H1 (cell line): ENCODE results near the gene CDK15. TPM values are rescaled to one million over a fixed set of nuclear protein-coding genes. Genes with fewer than 3 reads are reported as not detected.

Source experiments
- CTCF ChIA-PET: fragments of 300-600 bp; sonication (Branson Sonifier 250); formaldehyde crosslinking; loops from one replicate; lab custom pipeline; 2021; ENCODE audit not compliant: partially characterized antibody; lab: Charles Lee
- POLR2A ChIA-PET: fragments of 300-600 bp; sonication (Branson Sonifier 250); formaldehyde crosslinking; loops from one replicate; lab custom pipeline; 2021; ENCODE audit warnings: inconsistent platforms; ENCODE audit not compliant: partially characterized antibody; lab: Charles Lee
- DNase-seq, 2 experiments: peaks; one replicate each; pipeline versions ENCODE4 v3.0.0 to v3.0.0-alpha.2; 2010 to 2022; ENCODE audit warnings: low spot score in 2 of 2, low read depth in 1 of 2, mixed read lengths in 1 of 2
- FAIRE-seq: peaks from 2 replicates; lab custom pipeline; 2011; peaks lifted over from hg19 to GRCh38; lab: Jason Lieb, UNC
- H2AFZ ChIP-seq: 2 replicates; pipeline ENCODE4 v1.8.1; 2012; ENCODE audit warnings: low read length, inconsistent platforms
- H2AK5ac ChIP-seq: 2 replicates; pipeline ENCODE4 v1.6.1; 2013; ENCODE audit warnings: low read depth, low read length
- H2BK120ac ChIP-seq: replicated peaks from 2 replicates; pipeline ENCODE3; 2013; ENCODE audit warnings: low read depth, low read length, inconsistent platforms
- H2BK12ac ChIP-seq: 2 replicates; pipeline ENCODE4 v1.6.1; 2013; ENCODE audit warnings: low read depth, low read length
- H2BK15ac ChIP-seq: 2 replicates; pipeline ENCODE4 v1.6.1; 2013; ENCODE audit warnings: low read length
- H2BK20ac ChIP-seq: 2 replicates; pipeline ENCODE4 v1.6.1; 2013; ENCODE audit warnings: low read length
- H2BK5ac ChIP-seq: 2 replicates; pipeline ENCODE4 v1.6.1; 2013; ENCODE audit warnings: low read depth, low read length
- H3K14ac ChIP-seq: 2 replicates; pipeline ENCODE4 v1.6.1; 2013; ENCODE audit warnings: inconsistent platforms; ENCODE audit not compliant: insufficient read length
- H3K18ac ChIP-seq: 2 replicates; pipeline ENCODE4 v1.6.1; 2013; ENCODE audit warnings: low read length; ENCODE audit errors: extremely low read depth
- H3K23ac ChIP-seq: 2 replicates; pipeline ENCODE4 v1.6.1; 2013; ENCODE audit warnings: inconsistent platforms; ENCODE audit not compliant: insufficient read length
- H3K23me2 ChIP-seq: 2 replicates; pipeline ENCODE4 v1.6.1; 2013; ENCODE audit warnings: low read depth, low read length
- H3K27ac ChIP-seq: 2 replicates; pipeline ENCODE4 v1.6.1; 2011; ENCODE audit warnings: low read depth, low read length, inconsistent platforms
- H3K27me3 ChIP-seq, 4 experiments: replicated peaks in 1 of 4; 1 replicate in 1 of 4; 2 replicates in 3 of 4; pipeline versions ENCODE4 v1.6.1 to v1.8.1; 2011 to 2013; ENCODE audit warnings: low read length in 3 of 4, mild to moderate bottlenecking in 3 of 4, inconsistent platforms in 2 of 4, mixed read lengths in 2 of 4, moderate library complexity in 1 of 4; ENCODE audit not compliant: control insufficient read depth in 3 of 4, insufficient read depth in 3 of 4; ENCODE audit errors: extremely low read depth in 1 of 4
- H3K36me3 ChIP-seq, 4 experiments: 2 replicates each; pipeline versions ENCODE4 v1.6.1 to v1.8.1; 2011 to 2013; ENCODE audit warnings: mild to moderate bottlenecking in 4 of 4, low read length in 3 of 4, moderate library complexity in 2 of 4, control low read depth in 1 of 4, inconsistent platforms in 1 of 4; ENCODE audit not compliant: insufficient read depth in 4 of 4, control insufficient read depth in 2 of 4
- H3K4ac ChIP-seq: replicated peaks from 2 replicates; pipeline ENCODE3; 2013; ENCODE audit warnings: low read length, low read depth, mixed read lengths, inconsistent platforms; ENCODE audit not compliant: insufficient read length
- H3K4me1 ChIP-seq, 4 experiments: replicated peaks in 1 of 4; 1 replicate in 1 of 4; 2 replicates in 3 of 4; pipeline versions ENCODE4 v1.6.1 to v1.8.1; 2011 to 2013; ENCODE audit warnings: low read length in 3 of 4, inconsistent platforms in 2 of 4, mixed read lengths in 1 of 4; ENCODE audit not compliant: insufficient read depth in 4 of 4, control insufficient read depth in 3 of 4
- H3K4me2 ChIP-seq, 2 experiments: 2 replicates each; pipeline versions ENCODE4 v1.6.1 to v1.8.1; 2011 to 2013; ENCODE audit warnings: low read depth in 2 of 2, low read length in 2 of 2, control low read depth in 1 of 2, inconsistent platforms in 1 of 2, mild to moderate bottlenecking in 1 of 2; ENCODE audit not compliant: insufficient read depth in 1 of 2
- H3K4me3 ChIP-seq, 4 experiments: fragments of 200-600, 300-600 bp in 1 of 4; sonication (generic), shearing (Covaris generic), sonication (Bioruptor Twin) in 1 of 4; 2 replicates each; pipeline versions ENCODE4 v1.5.1 to v1.8.1; 2011 to 2016; ENCODE audit warnings: low read length in 4 of 4, low read depth in 3 of 4, control low read depth in 2 of 4, inconsistent platforms in 2 of 4, mild to moderate bottlenecking in 2 of 4, mixed read lengths in 1 of 4, moderate library complexity in 1 of 4; ENCODE audit not compliant: insufficient read depth in 2 of 4; ENCODE audit errors: extremely low read depth in 1 of 4
- H3K56ac ChIP-seq: replicated peaks from 2 replicates; pipeline ENCODE3; 2013; ENCODE audit warnings: low read depth, mild to moderate bottlenecking, mixed read lengths, low read length, inconsistent platforms; ENCODE audit not compliant: insufficient read length
- H3K79me1 ChIP-seq: 2 replicates; pipeline ENCODE4 v1.6.1; 2013; ENCODE audit warnings: low read depth, low read length, control low read depth
- H3K79me2 ChIP-seq, 2 experiments: 2 replicates each; pipeline versions ENCODE4 v1.6.1 to v1.8.1; 2012 to 2013; ENCODE audit warnings: low read length in 2 of 2, mild to moderate bottlenecking in 2 of 2, inconsistent platforms in 1 of 2; ENCODE audit not compliant: insufficient read depth in 2 of 2, control insufficient read depth in 1 of 2
- H3K9ac ChIP-seq, 4 experiments: replicated peaks in 1 of 4; 1 replicate in 1 of 4; 2 replicates in 3 of 4; pipeline versions ENCODE4 v1.6.1 to v1.8.1; 2011 to 2013; ENCODE audit warnings: low read depth in 3 of 4, low read length in 3 of 4, control low read depth in 2 of 4, mild to moderate bottlenecking in 2 of 4, moderate library complexity in 2 of 4, inconsistent platforms in 1 of 4; ENCODE audit errors: extremely low read depth in 1 of 4
- H3K9me3 ChIP-seq, 2 experiments: 2 replicates each; pipeline versions ENCODE4 v1.6.1 to v1.8.1; 2012 to 2013; ENCODE audit warnings: mild to moderate bottlenecking in 2 of 2, moderate library complexity in 2 of 2, control low read depth in 1 of 2, inconsistent platforms in 1 of 2, low read depth in 1 of 2, low read length in 1 of 2, mixed read lengths in 1 of 2; ENCODE audit not compliant: insufficient read depth in 2 of 2
- H4K20me1 ChIP-seq, 2 experiments: replicated peaks in 1 of 2; 2 replicates each; pipeline versions ENCODE3 to v1.8.1; 2011 to 2013; ENCODE audit warnings: inconsistent platforms in 2 of 2, low read length in 2 of 2, mild to moderate bottlenecking in 1 of 2; ENCODE audit not compliant: insufficient read depth in 2 of 2, control insufficient read depth in 1 of 2
- H4K5ac ChIP-seq: 2 replicates; pipeline ENCODE4 v1.6.1; 2013; ENCODE audit warnings: low read length, low read depth, mixed read lengths, inconsistent platforms; ENCODE audit not compliant: insufficient read length
- H4K8ac ChIP-seq: 2 replicates; pipeline ENCODE4 v1.8.0; 2013; ENCODE audit warnings: mild to moderate bottlenecking, moderate library complexity, low read length, inconsistent platforms; ENCODE audit not compliant: insufficient read depth; ENCODE audit errors: extremely low read depth
- H4K91ac ChIP-seq: replicated peaks from 2 replicates; pipeline ENCODE3; 2013; ENCODE audit warnings: low read length, mixed read lengths, inconsistent platforms; ENCODE audit not compliant: insufficient read length
- CHD1 ChIP-seq: IDR thresholded peaks from 2 replicates; pipeline ENCODE4 v1.6.1; 2012; ENCODE audit warnings: low read depth, low read length, improper control_type of control experiment
- HDAC6 ChIP-seq: IDR thresholded peaks from one replicate; pipeline ENCODE4 v1.7.1; 2012; ENCODE audit warnings: low read depth, mild to moderate bottlenecking, inconsistent platforms, low read length, moderate library complexity
- JUND ChIP-seq: IDR thresholded peaks from 2 replicates; pipeline ENCODE4 v1.6.1; 2011; ENCODE audit warnings: mild to moderate bottlenecking, improper control_type of control experiment, low read length
- KDM4A ChIP-seq: IDR thresholded peaks from one replicate; pipeline ENCODE4 v1.7.1; 2012; ENCODE audit warnings: low read depth, mild to moderate bottlenecking, moderate library complexity, low read length, inconsistent platforms; ENCODE audit not compliant: severe bottlenecking
- SRF ChIP-seq: IDR thresholded peaks from 2 replicates; pipeline ENCODE4 v1.6.1; 2011; ENCODE audit warnings: mild to moderate bottlenecking, low read depth, low read length, moderate library complexity
- polyA plus RNA-seq, 7 experiments: library from polyadenylated mRNA; depleted of rRNA in 3 of 7; stranded (reverse) in 5 of 7; unstranded in 2 of 7; fragments of >200 nt in 5 of 7; fragments of 200-250 nt in 2 of 7; gene quantifications; 1 replicate in 5 of 7; 2 replicates in 1 of 7; 4 replicates in 1 of 7; pipeline versions ENCODE4 v1.2.1 to v1.2.3, GENCODE V29; 2011 to 2013; ENCODE audit warnings: missing spikeins in 2 of 7, mixed read lengths in 2 of 7
- total RNA-seq: library from RNA; stranded (reverse); fragmentation: NEBNext Ultra II Directional; extraction: Animal tissue kit (Norgen Biotek cat#: 25700); gene quantifications from 2 replicates; pipeline ENCODE4 v1.2.1, GENCODE V29; 2021

Gene CDK15
- total and polyA plus RNA-seq, 2 of the 8 experiments (the other 6 are each of a cell fraction or from before 2014, with no cell fraction given), result 0.03 TPM; not detected in 1

GRCh38 chr2:201796478-201796865 is 9.9 kb upstream of the CDK15 start:
- POLR2A ChIA-PET, result no interaction called here

More at GRCh38 chr2:201796478-201796865, 9.9 kb upstream of the CDK15 start:
- H3K23ac ChIP-seq, result no peak overlapping the region
- H4K20me1 ChIP-seq, result no peaks in the 10 kb centered on the region
- H3K4ac ChIP-seq, result no peak overlapping the region
- H3K18ac ChIP-seq, result no peak overlapping the region
- H3K27ac ChIP-seq, result no peak overlapping the region
- no peak overlapping the region for H2BK120ac ChIP-seq
- no peak overlapping the region for H2BK20ac ChIP-seq
- H3K9ac ChIP-seq, result no peak overlapping the region
- no peak overlapping the region for H4K8ac ChIP-seq
- no peak for FAIRE-seq
- H3K4me3 ChIP-seq, result no peak overlapping the region
- H3K79me1 ChIP-seq, result no peaks in the 10 kb centered on the region
- no peak overlapping the region for H2BK12ac ChIP-seq
- no peaks in the 10 kb centered on the region for H3K36me3 ChIP-seq
- no peak overlapping the region for H4K91ac ChIP-seq
- no peaks in the 10 kb centered on the region for H3K9me3 ChIP-seq
- no peak overlapping the region for H3K14ac ChIP-seq
- DNase-seq, result no peak
- no peaks in the 10 kb centered on the region for H3K4me1 ChIP-seq
- no peak overlapping the region for H2AFZ ChIP-seq
- TF ChIP-seq SRF (no peak), JUND (no peak), KDM4A (no peak), CHD1 (no peak), HDAC6 (no peak)
- no peak overlapping the region for H3K56ac ChIP-seq
- H3K79me2 ChIP-seq, result no peaks in the 10 kb centered on the region
- no peaks in the 10 kb centered on the region for H3K23me2 ChIP-seq
- H3K27me3 ChIP-seq, result no peaks in the 10 kb centered on the region
- no peak overlapping the region for H2BK15ac ChIP-seq
- no peak overlapping the region for H3K4me2 ChIP-seq
- no peak overlapping the region for H2AK5ac ChIP-seq
- no peak overlapping the region for H2BK5ac ChIP-seq
- no peak overlapping the region for H4K5ac ChIP-seq
- CTCF ChIA-PET, result interaction anchor here (0.8 to 2.0 kb wide), 14 partner anchors 9 to 433 kb away, joined by 3 to 8 read pairs (median 4); no protein-coding TSS in a partner anchor
